ENCODE measurements around the gene DNAJB6.
A peak's percentile ranks its signal among the peaks of the same experiment; 100 is the strongest.

DNAJB6 gene

GRCh38 chr7:157339777-157340677 is 3.2 kb downstream of the DNAJB6 start:
- H3K9ac ChIP-seq (ENCODE audit: low read depth, low read length): peak overlapping the region; percentile 88; the same call in 1 of the 2 replicates
- DNase-seq (peak; percentile 81), ATAC-seq (ENCODE audit: insufficient read depth, low read depth) (0 out of 3 replicates have a peak, but pooled peaks have one; percentile 25)
- H3K79me2 ChIP-seq (ENCODE audit: insufficient read depth, low read length): peaks cover 87% of the 10 kb centered on the region
- H3K4me1 ChIP-seq (ENCODE audit: insufficient read depth, low read length): peaks cover 51% of the 10 kb centered on the region
- peaks cover 75% of the 10 kb centered on the region for H4K20me1 ChIP-seq (ENCODE audit: insufficient read depth, low read length)
- H3K9me3 ChIP-seq (ENCODE audit: insufficient read depth, low read length, severe bottlenecking): no peaks in the 10 kb centered on the region
- TF ChIP-seq EZH2 (IDR thresholded peaks at IDR 0.05; ENCODE audit: borderline replicate concordance, low read depth, low read length, severe bottlenecking): no peak
- peak; percentile 93 for TF ChIP-seq CTCF (IDR thresholded peaks at IDR 0.05; ENCODE audit: borderline replicate concordance, extremely low read depth, low read length, poor library complexity, severe bottlenecking)
- H3K4me2 ChIP-seq (ENCODE audit: insufficient read depth, low read length): peak overlapping the region; percentile 88
- peak overlapping the region in 1 of 2 experiments; percentile 97; a peak in 2 of 4 replicates for H3K4me3 ChIP-seq (ENCODE audit: low read depth in 1 of 2, low read length in 2 of 2)
- peak overlapping the region; percentile 53 for H3K27ac ChIP-seq (ENCODE audit: low read length)
- H3K27me3 ChIP-seq (ENCODE audit: insufficient read depth, low read length, poor library complexity): no peaks in the 10 kb centered on the region
- H3K36me3 ChIP-seq (ENCODE audit: insufficient read depth, low read length): peaks cover 37% of the 10 kb centered on the region
- no peak overlapping the region for H2AFZ ChIP-seq (ENCODE audit: low read depth, low read length)

- no peak for DNase-seq
- Histone ChIP-seq H3K4me2 (ENCODE audit: insufficient read depth, low read length) (no peak overlapping the region), H3K36me3 (ENCODE audit: insufficient read depth, low read length) (peaks cover 26% of the 10 kb centered on the region), H3K4me1 (ENCODE audit: insufficient read depth, low read length) (peaks cover under 1% of the 10 kb centered on the region; the same call in 1 of the 2 replicates), H3K4me3 (ENCODE audit: low read depth in 1 of 2, low read length in 2 of 2) (no peak overlapping the region), H4K20me1 (ENCODE audit: insufficient read depth, low read length) (peaks cover 96% of the 10 kb centered on the region), H3K27ac (ENCODE audit: low read length) (no peak overlapping the region), H2AFZ (ENCODE audit: low read depth, low read length) (no peak overlapping the region), H3K9me3 (ENCODE audit: insufficient read depth, low read length, severe bottlenecking) (no peaks in the 10 kb centered on the region), H3K9ac (ENCODE audit: low read depth, low read length) (no peak overlapping the region), H3K79me2 (ENCODE audit: insufficient read depth, low read length) (peaks cover 100% of the 10 kb centered on the region), H3K27me3 (ENCODE audit: insufficient read depth, low read length, poor library complexity) (no peaks in the 10 kb centered on the region)
- no peak for ATAC-seq (ENCODE audit: insufficient read depth, low read depth)
- TF ChIP-seq EZH2 (IDR thresholded peaks at IDR 0.05; ENCODE audit: borderline replicate concordance, low read depth, low read length, severe bottlenecking) (no peak), CTCF (IDR thresholded peaks at IDR 0.05; ENCODE audit: borderline replicate concordance, extremely low read depth, low read length, poor library complexity, severe bottlenecking) (no peak)
Observed at GRCh38 chr7:157347217-157347904, 10.6 kb downstream of the DNAJB6 start.

GRCh38 chr7:157348548-157348947 is 11.7 kb downstream of the DNAJB6 start:
- ATAC-seq (ENCODE audit: insufficient read depth, low read depth) (no peak), DNase-seq (no peak)
- Histone ChIP-seq H3K4me3 (ENCODE audit: low read depth in 1 of 2, low read length in 2 of 2) (no peak overlapping the region), H3K79me2 (ENCODE audit: insufficient read depth, low read length) (peaks cover 100% of the 10 kb centered on the region), H3K4me2 (ENCODE audit: insufficient read depth, low read length) (no peak overlapping the region), H3K36me3 (ENCODE audit: insufficient read depth, low read length) (peaks cover 30% of the 10 kb centered on the region), H3K9ac (ENCODE audit: low read depth, low read length) (no peak overlapping the region), H4K20me1 (ENCODE audit: insufficient read depth, low read length) (peaks cover 96% of the 10 kb centered on the region), H3K9me3 (ENCODE audit: insufficient read depth, low read length, severe bottlenecking) (no peaks in the 10 kb centered on the region), H3K27me3 (ENCODE audit: insufficient read depth, low read length, poor library complexity) (no peaks in the 10 kb centered on the region), H2AFZ (ENCODE audit: low read depth, low read length) (no peak overlapping the region), H3K27ac (ENCODE audit: low read length) (no peak overlapping the region), H3K4me1 (ENCODE audit: insufficient read depth, low read length) (peaks cover 5% of the 10 kb centered on the region; the same call in 1 of the 2 replicates)
- TF ChIP-seq EZH2 (IDR thresholded peaks at IDR 0.05; ENCODE audit: borderline replicate concordance, low read depth, low read length, severe bottlenecking) (no peak), CTCF (IDR thresholded peaks at IDR 0.05; ENCODE audit: borderline replicate concordance, extremely low read depth, low read length, poor library complexity, severe bottlenecking) (no peak)
